Parathyroid adenoma (tissue), 2 donors: ENCODE data around the gene BCO1.

Source experiments
- H2AFZ ChIP-seq: fragments of 300-600 bp; sonication (generic); one replicate; pipeline ENCODE4 v1.7.0; 2017; ENCODE audit warnings: antibody characterized with exemption, mild to moderate bottlenecking
- H3K27ac ChIP-seq: fragments of 300-600 bp; sonication (generic); one replicate; pipeline ENCODE4 v1.7.0; 2017
- H3K27me3 ChIP-seq: fragments of 300-600 bp; sonication (generic); one replicate; pipeline ENCODE4 v1.7.0; 2017; ENCODE audit warnings: low read length; ENCODE audit not compliant: control insufficient read depth, insufficient read depth
- H3K36me3 ChIP-seq: fragments of 300-600 bp; sonication (generic); one replicate; pipeline ENCODE4 v1.7.0; 2017; ENCODE audit warnings: low read length; ENCODE audit not compliant: control insufficient read depth, insufficient read depth
- H3K4me1 ChIP-seq: fragments of 300-600 bp; sonication (generic); one replicate; pipeline ENCODE4 v1.7.0; 2017; ENCODE audit warnings: control low read depth
- H3K4me2 ChIP-seq: fragments of 300-600 bp; sonication (generic); one replicate; pipeline ENCODE4 v1.7.0; 2017; ENCODE audit warnings: low read length
- H3K4me3 ChIP-seq: fragments of 300-600 bp; sonication (generic); one replicate; pipeline ENCODE4 v1.7.0; 2017; ENCODE audit warnings: low read depth, low read length
- H3K79me2 ChIP-seq: fragments of 300-600 bp; sonication (generic); one replicate; pipeline ENCODE4 v1.7.0; 2017; ENCODE audit warnings: control low read depth
- H3K9ac ChIP-seq: fragments of 300-600 bp; sonication (generic); one replicate; pipeline ENCODE4 v1.7.0; 2017; ENCODE audit warnings: mild to moderate bottlenecking
- H3K9me3 ChIP-seq: fragments of 300-600 bp; sonication (generic); one replicate; pipeline ENCODE4 v1.7.0; 2017; ENCODE audit warnings: low read length; ENCODE audit not compliant: control insufficient read depth
- TF ChIP-seq, protein P1 (sequence below): fragments of 300-600 bp; sonication (generic); IDR thresholded peaks from one replicate; pipeline ENCODE4 v1.7.0; 2017; ENCODE audit warnings: antibody characterized with exemption, mild to moderate bottlenecking
- donor health status: primary hyperparathyroidism.

BCO1 gene

DNA sequence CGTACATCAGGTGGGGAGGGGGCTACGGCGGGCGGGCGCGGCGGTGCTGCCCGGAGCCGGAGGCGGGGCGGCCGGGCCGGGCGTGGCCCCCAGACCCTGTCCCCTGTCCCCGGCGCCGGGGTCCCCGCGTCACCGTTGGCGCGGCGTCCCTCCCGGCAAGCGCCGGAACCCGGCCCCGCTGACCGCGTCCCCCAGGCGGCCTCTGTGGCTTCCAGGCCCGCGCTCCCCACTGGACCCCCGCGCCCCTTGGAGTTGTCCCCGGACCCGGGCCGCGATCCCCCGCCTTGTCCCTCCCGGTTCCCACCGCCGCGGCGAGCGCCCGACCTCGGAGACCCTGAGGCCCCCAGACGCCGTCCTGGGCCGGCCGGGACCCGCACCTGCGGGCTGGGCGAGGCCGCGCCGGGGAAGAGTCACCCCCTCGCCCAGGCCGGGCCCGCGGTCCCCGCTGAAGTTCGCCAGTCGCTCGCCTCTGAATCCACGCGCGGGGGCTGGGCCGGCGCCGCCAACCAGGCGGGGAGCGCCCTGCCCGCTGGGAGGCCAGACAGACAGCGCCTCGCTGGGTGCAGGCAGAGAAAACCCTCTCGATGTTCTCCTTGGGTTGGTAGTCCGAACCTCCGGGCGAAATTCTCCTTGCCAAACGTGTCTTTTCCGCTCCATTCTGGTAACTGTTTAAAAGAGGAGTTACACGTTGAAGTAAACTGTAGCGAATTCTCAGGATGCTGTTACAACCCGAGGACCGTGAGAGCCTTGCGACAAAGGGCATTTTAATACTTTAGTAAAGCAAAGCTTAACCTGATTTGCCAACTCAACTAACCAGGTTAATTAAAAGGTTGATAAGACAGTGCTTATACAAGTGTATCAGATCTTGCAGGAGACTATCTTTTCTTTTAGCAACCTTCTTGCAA, 77.0 kb downstream of the BCO1 start:
- H3K4me1 ChIP-seq, result peaks cover 4% of the 10 kb centered on the region
- H3K36me3 ChIP-seq, result no peaks in the 10 kb centered on the region
- no peaks in the 10 kb centered on the region for H3K9me3 ChIP-seq
- TF ChIP-seq, protein P1, sequence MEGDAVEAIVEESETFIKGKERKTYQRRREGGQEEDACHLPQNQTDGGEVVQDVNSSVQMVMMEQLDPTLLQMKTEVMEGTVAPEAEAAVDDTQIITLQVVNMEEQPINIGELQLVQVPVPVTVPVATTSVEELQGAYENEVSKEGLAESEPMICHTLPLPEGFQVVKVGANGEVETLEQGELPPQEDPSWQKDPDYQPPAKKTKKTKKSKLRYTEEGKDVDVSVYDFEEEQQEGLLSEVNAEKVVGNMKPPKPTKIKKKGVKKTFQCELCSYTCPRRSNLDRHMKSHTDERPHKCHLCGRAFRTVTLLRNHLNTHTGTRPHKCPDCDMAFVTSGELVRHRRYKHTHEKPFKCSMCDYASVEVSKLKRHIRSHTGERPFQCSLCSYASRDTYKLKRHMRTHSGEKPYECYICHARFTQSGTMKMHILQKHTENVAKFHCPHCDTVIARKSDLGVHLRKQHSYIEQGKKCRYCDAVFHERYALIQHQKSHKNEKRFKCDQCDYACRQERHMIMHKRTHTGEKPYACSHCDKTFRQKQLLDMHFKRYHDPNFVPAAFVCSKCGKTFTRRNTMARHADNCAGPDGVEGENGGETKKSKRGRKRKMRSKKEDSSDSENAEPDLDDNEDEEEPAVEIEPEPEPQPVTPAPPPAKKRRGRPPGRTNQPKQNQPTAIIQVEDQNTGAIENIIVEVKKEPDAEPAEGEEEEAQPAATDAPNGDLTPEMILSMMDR, result no peak
- H3K9ac ChIP-seq, result no peak overlapping the region
- H3K27ac ChIP-seq, result peak overlapping the region; percentile 73
- peaks cover 35% of the 10 kb centered on the region for H3K79me2 ChIP-seq
- peak overlapping the region; percentile 98 for H2AFZ ChIP-seq
- H3K4me3 ChIP-seq, result peak overlapping the region; percentile 90
- peak overlapping the region; percentile 69 for H3K4me2 ChIP-seq
- no peaks in the 10 kb centered on the region for H3K27me3 ChIP-seq

DNA sequence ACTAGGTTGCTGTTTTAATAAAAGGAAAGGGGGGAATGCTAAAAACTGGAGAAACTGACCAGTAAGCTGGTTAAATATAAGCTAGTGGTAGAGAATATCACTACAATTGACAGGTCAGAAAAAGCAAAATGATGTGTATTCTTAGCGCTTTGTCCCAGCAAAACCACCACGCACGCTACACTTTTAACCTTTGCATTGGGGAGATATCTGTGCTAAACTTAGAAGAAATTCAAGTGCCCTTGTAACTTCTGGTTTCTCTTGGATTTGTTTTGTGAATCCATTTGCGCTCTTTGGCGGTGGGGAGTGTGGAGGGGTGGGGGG, 77.6 kb downstream of the BCO1 start:
- no peak overlapping the region for H3K27ac ChIP-seq
- TF ChIP-seq, protein P1, result no peak
- peak overlapping the region; percentile 69 for H3K4me2 ChIP-seq
- peaks cover 33% of the 10 kb centered on the region for H3K79me2 ChIP-seq
- peaks cover 4% of the 10 kb centered on the region for H3K4me1 ChIP-seq
- no peaks in the 10 kb centered on the region for H3K36me3 ChIP-seq
- H3K4me3 ChIP-seq, result peak overlapping the region; percentile 90
- H2AFZ ChIP-seq, result peak overlapping the region; percentile 98
- H3K27me3 ChIP-seq, result no peaks in the 10 kb centered on the region
- no peak overlapping the region for H3K9ac ChIP-seq
- no peaks in the 10 kb centered on the region for H3K9me3 ChIP-seq

DNA sequence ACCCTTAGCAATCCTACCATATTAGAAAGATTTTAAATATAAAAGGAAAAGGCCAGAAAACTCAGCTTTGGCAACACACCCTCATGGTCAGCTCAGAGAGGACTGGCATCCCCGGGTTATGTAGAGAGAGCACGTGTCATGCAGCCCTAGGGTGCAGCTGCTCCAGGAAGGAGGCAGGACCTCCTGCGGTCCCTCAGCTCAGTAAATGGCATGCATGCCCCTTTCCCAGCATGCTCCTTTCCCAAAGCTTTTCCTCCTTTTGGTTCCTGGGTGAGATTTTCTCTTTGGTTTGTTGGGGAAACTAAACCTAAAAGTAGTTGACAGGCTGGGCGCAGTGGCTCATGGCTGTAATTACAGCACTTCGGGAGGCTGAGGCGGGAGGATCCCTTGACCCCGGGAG, 80.2 kb downstream of the BCO1 start:
- Histone ChIP-seq H3K4me3 (no peak overlapping the region), H3K79me2 (peaks cover 26% of the 10 kb centered on the region), H3K9ac (no peak overlapping the region), H3K27ac (no peak overlapping the region), H3K27me3 (no peaks in the 10 kb centered on the region), H3K9me3 (no peaks in the 10 kb centered on the region), H3K4me1 (peaks cover 4% of the 10 kb centered on the region), H2AFZ (no peak overlapping the region), H3K36me3 (no peaks in the 10 kb centered on the region), H3K4me2 (no peak overlapping the region)
- TF ChIP-seq, protein P1, result no peak

DNA sequence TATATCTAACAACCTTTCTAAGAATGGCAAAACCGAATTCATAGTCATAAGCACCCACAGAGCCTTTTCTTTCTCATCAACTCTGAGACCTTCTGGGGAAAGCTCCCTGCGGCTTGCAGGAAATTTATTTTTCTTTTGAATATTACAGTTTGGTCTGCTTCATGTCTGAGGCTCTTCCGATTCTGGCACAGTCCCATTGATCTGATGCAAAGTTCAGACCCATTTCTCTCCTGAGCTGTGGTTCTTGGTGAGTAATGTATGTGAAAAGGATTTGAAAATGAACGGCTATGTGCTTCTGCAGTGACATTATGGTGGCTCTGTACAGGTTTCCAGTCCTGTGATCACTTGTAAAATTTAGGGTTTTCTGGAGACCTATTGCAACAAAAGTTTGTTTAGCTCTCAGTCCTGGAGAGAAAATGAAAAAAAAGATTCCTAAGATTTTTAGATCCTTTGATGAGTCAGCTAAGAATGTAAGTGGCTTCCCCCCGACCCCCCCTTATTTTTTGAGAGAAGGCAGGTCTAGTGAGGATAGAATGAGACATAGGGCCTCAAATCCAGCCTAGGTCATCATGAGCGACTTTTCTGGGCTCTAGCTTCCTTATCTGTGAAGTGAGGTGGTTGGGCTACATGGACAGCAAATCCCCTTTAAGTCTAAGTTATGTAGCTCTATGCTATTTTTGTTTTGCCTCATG, 80.9 kb downstream of the BCO1 start:
- peaks cover 31% of the 10 kb centered on the region for H3K79me2 ChIP-seq
- H3K27me3 ChIP-seq, result no peaks in the 10 kb centered on the region
- no peaks in the 10 kb centered on the region for H3K9me3 ChIP-seq
- no peaks in the 10 kb centered on the region for H3K36me3 ChIP-seq
- no peak overlapping the region for H3K4me2 ChIP-seq
- H3K27ac ChIP-seq, result no peak overlapping the region
- no peak overlapping the region for H3K4me3 ChIP-seq
- TF ChIP-seq, protein P1, result no peak
- no peak overlapping the region for H2AFZ ChIP-seq
- peaks cover 4% of the 10 kb centered on the region for H3K4me1 ChIP-seq
- no peak overlapping the region for H3K9ac ChIP-seq
